Right renal pelvis (tissue), 4 donors: ENCODE measurements around the gene TNIP1. TPM values are rescaled to one million over a fixed set of nuclear protein-coding genes. Genes with fewer than 3 reads are reported as not detected.
A peak's percentile ranks its signal among the peaks of the same experiment; 100 is the strongest.

Experiments
- DNase-seq, 4 donors: peaks; one replicate each; pipeline ENCODE4 v3.0.0-alpha.2; 2013; ENCODE audit warnings: low read depth in 4 of 4, low spot score in 3 of 4, missing footprints in 1 of 4
- polyA plus RNA-seq, 4 donors: library from polyadenylated mRNA; unstranded; fragments of 120-200 nt; gene quantifications; one replicate each; pipeline ENCODE4 v1.2.1, GENCODE V29; 2013; ENCODE audit not compliant: insufficient read length in 4 of 4

The TNIP1 gene
- polyA plus RNA-seq, 4 donors = 62.1 to 75.7 (median 67.6) TPM

- DNase-seq = no peak
Measured at GRCh38 chr5:151007430-151008209, 73.2 kb downstream of the TNIP1 start.

DNA sequence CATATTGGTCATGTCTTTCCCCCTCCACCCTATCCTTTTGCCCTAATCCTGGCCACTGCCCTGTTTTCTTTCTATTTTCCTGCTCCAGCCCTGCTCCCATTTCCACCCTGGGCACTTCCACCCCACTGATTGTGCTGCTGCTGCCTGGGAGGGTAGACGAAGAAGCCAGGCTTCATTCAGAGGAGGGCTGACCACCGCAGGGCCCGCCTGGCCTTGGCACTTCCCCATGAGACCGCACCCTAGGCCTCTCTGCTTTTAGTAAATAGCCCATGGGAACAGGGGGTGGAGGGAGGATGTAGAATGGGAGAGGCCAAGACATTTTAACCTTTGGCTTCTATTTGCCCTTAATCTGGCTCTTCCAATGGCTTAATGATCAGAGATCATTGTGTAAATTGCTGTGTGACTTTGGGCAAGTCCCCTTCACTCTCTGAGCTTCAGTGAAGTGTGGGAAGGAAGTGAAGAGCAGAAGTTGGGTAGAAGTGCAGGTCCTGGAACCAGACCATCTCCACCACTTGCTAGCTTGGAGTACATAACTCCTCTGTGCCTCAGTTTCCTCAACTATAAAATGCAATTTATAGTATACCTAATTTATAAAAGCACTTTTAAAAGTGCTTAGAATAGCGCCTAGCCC is 74.0 kb downstream of the TNIP1 start:
- no peak for DNase-seq

DNA sequence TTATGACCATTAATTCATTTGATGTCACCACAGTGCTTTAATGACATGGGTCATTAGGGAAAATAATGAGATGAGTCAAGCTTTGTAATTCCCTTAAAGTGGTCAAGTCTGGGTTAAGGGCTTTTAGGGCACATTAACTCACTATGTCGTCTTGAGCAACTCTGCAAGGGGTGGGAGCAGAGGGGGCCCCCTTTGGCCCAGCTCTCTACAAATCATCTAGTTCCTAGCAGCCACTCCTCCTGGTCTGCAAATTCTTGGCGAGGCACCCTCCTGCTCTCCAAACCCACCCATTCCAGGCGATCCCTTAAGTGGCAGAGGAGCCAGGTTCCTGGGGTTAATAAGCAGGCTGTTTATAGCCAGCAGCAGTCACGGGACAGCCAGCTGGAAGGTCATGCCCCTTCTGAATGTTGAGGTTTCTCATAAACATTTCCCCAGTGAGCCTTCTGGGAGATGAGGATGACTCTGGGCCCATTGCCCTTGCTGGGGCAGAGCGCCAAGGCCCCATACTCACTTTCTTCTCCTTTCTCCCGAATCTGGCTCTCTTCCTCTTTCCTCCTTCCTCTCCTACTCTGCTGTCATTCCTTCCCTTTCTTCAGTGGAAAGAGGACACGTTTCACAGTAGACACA is 74.8 kb downstream of the TNIP1 start:
- peak in 1 of 4 donors; percentile 22 for DNase-seq

DNA sequence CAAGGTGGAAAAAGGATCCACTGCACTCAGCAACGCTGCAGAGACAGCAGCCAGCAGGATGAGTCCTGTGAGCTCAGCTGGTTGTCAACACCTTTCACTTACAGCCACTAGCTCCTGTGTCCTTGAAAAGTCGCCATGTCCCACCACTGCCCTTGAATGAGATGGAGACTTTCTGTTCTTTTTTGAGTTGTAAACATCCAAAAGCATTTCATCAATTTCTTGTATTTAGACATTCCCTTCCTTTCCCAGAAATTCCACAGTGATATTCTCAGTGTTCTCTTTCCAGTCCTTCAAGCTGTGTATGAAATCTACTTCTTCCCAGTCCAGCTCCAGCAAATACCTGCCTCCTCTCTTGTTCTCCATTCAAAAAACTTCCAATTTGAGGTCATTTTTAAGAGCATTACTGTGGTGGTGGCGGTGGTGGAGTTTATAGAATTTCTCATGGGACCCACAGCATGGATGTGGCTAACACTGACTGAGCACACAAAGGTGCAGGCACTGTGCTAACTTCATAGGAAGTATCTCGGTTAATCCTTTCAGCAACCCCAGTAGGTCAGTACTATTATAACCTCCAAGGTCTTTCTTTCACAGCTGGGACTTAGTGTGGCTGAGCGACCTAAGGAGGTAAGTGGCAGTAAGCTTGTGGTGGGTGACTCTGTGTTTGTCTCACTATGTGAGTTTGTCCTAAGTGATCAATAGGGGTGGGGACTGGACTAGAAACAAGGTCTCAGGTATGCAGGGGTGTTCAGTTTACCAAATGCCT is 75.5 kb downstream of the TNIP1 start:
- no peak for DNase-seq

DNA sequence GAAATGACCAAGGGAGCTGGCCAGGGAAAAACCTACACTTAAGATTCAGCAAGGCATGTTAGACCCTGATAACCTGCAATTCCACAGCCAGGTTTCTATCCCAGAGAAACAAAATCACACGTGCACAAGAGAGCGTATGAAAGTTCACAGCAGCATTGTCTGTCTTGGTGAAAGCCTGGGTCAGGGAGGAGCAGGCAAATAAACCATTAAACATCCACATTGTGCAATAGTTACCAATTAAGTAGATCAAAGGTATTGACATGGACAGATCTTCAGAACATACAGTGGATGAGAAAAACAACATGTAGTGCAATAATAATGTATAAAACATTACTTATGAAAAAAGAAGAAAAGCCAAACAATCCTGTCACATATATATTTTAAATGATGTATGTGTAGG is 76.3 kb downstream of the TNIP1 start:
- no peak for DNase-seq

DNA sequence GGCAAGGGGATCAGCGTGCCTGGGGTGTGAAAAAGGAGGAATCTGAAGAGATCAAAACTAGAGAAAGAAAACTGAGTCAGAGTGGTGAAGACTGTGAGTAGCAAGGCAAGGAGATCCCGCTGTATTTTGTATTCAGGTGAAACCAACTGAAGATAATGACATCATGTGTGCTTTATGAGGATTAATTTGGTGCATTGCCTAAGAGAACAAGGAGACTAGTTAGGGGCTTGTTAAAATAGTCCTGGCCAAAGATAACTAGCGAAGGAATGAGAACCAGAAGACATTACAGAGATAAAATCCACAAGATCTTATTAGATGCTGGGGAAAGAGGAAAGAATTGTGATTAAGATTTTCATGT is 77.4 kb downstream of the TNIP1 start:
- no peak for DNase-seq

DNA sequence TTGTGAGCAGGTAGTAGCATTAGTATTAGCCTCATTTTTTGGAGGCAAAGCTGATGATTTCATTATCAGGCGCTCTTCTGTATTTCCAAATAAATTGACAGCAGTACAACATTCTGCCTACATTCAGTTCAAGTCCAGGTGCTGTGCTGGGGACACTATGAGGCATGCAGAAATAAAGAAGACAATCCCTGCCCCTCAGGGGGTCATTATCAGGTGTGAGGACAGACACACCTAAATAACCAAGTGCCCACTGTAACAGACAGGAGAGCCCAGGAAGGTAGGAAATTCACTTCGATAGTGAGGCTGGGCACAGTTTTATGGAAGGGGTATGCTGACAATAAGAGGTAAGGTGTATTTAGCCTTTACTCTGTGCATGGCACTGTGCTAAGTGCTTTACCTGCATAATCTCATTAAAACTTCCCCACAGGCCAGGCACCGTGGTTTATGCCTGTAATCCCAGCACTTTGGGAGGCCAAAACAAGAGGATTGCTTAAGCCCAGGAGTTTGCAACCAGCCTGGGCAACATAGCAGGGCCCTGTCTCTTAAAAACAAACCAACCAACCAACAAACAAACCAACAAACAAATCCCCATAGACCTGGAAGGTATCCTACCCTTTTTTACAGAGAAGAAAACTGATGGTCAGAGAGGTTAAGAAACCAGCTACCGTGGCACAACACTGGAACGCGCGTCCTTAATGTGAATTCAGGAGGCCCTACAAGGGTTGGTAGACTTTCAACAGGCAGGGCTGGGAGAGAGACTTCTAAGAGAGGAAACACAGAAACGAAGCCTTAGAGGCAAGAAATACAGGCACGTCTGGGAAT is 77.9 kb downstream of the TNIP1 start:
- no peak for DNase-seq

DNA sequence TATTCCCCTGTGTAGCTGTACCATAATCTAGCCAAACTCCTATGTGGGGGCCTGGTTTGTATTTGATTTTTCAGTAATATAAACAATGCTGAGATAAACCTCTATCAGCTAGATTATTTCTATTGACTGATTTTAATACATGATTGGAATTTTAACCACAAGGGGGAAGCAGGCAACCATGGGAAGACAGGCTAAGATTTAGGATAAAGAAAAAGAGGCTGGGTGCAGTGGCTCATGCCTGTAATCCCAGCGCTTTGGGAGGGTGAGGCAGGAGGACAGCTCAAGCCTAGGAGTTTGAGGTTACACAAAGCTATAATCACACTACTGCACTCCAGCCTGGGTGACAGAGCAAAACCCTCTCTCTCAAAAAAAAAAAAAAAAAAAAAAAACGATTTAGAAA is 78.6 kb downstream of the TNIP1 start:
- DNase-seq = no peak

DNA sequence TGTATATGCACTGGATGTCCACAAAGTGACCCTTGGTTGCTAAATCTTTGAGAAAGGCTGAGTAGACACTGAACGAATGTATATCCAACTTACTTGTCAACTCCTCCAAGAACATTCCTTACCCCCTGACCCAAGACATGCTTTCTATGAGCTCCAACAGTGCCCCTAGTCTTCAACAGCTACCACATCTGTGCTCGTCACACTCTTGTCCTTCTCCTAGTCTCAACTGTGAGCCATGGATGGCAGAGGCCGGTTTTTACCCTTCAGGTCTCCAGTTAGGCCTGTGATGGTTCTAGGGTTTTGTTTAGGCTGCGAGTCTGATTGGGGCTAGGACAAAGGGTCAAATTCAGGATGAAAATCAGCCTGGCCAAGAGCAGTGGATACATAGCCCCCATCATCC is 79.4 kb downstream of the TNIP1 start:
- no peak for DNase-seq

GRCh38 chr5:150999704-151000442 is 81.0 kb downstream of the TNIP1 start:
- DNase-seq = no peak

- no peak for DNase-seq
Measured at GRCh38 chr5:150993826-150994412, 86.9 kb downstream of the TNIP1 start.

- no peak for DNase-seq
Measured at GRCh38 chr5:150993422-150993821, 87.4 kb downstream of the TNIP1 start.

- no peak for DNase-seq
Measured at GRCh38 chr5:150992705-150993104, 88.1 kb downstream of the TNIP1 start.

DNA sequence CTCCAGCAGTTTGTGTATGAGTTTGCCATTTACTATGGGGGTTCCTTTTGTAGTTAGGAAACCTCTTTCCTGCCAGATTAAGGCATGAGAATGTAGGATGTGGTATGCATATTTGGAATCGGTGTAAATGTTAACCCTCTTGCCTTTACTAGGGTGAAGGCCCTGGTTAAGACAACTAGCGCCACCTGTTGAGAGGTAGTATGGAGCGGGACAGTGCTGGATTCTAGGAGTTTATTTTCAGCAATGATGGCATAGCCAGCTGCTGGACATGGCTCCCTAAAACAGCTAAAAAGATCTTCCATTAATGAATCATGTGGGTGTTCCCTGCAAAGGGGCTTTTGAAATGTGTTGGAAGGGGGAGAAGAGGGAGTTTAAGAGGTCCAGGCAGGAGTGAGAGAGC is 91.1 kb downstream of the TNIP1 start:
- no peak for DNase-seq

DNA sequence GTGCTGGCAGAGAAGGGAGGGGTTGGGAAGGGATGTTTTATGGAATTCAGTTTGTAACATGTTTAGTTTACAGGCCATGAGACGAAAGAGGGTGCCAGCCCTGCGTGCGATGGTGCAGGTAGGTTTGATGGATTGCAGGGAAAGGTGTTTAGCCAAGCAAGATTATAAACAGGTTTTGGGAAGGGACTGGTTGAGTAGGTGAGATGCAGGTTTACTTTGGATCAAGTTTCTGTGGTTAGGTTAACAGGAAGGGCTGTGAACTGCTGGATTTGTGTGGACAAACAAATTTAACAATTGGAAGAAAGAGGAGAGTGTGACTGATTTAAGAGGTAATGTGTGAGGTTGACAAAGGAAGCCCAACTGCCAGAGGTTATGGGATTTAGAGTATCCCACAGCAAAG is 93.1 kb downstream of the TNIP1 start:
- no peak for DNase-seq
